ENCODE data around the gene SAMSN1. TPM values are rescaled to one million over a fixed set of nuclear protein-coding genes. Genes with fewer than 3 reads are reported as not detected.

SAMSN1 gene
- total and polyA plus RNA-seq, 12 donors: 1.4 to 15.3 (median 7.1) TPM

DNA sequence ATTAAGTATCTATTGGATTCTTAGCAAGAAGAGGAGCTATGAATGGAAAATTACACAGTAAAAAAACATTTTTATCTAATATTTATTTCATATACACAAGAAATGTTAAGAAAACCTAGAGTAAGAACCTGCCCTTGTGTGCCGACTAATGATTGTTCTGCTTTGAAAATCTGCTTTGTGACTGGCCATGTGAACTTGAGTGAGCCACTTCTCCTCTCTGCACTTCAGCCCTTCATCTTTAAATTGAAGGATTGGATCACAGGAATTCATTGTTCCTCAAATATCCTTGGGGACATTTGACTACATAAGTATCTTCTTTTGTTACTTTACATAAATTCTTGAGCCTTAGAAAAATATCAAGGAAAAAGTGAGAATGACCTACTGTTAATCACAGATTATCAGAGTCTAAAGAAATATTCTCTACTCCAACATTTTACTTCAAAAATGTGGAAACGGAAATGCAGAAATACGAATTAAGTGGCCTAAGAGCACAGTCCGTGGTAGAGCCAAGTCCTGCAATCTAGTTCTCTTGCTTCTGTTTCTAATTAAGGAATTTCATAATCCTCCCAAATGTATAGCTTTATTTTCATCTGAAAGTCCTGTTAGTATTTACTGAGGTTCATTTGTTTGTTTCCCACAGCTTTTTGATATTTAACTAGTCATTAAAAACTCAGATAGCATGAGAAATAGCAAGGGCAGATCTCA lies 46.3 kb upstream of the SAMSN1 start:
- H3K4me1 ChIP-seq (replicated peaks in 1 of 2): no peaks in the 10 kb centered on the region
- no peak overlapping the region for H3K4me3 ChIP-seq
- intact Hi-C loops (cut with DNase I): no loop called here
- H3K9me3 ChIP-seq (replicated peaks in 1 of 3): no peaks in the 10 kb centered on the region
- peak overlapping the region in 3 of 5 donors; percentile 60 to 80 (median 76) for H3K27ac ChIP-seq
- TF ChIP-seq POLR2A (IDR thresholded peaks at IDR 0.05): no peak
- H3K36me3 ChIP-seq (replicated peaks in 1 of 2): no peaks in the 10 kb centered on the region
- no peak for DNase-seq
- no peaks in the 10 kb centered on the region for H3K27me3 ChIP-seq
- 62 to 75% (median 67%) methylated on average over 4 of the region's 4 CpGs for WGBS, 4 donors

DNA sequence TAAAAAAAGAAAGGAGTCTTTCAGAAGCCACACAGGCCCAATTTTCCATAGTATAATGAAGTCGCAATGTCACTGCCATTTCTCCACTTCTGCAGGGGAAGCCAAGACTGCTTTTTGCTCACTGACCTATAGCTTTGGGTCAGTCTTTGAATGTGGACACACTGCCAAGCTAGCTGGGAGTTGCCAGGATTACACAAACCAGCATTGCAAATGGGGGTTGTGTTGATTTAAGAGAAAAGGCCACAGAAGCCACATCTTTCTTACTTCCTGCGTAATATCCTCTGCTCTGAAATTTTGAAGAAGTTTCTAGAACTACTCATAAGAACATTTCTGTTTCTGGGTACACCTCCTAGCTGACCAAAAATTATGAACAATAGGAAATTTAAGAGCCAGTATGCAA lies 45.8 kb upstream of the SAMSN1 start:
- intact Hi-C loops (cut with DNase I): no loop called here
- Histone ChIP-seq H3K4me3 (no peak overlapping the region), H3K36me3 (replicated peaks in 1 of 2) (no peaks in the 10 kb centered on the region), H3K27ac (peak overlapping the region in 3 of 5 donors; percentile 31 to 76 (median 37)), H3K27me3 (no peaks in the 10 kb centered on the region), H3K4me1 (replicated peaks in 1 of 2) (no peaks in the 10 kb centered on the region), H3K9me3 (replicated peaks in 1 of 3) (no peaks in the 10 kb centered on the region)
- DNase-seq: peak; percentile 26 to 81 (median 58)
- 47 to 72% (median 66%) methylated on average over 2 of the region's 2 CpGs for WGBS, 4 donors
- no peak for TF ChIP-seq POLR2A (IDR thresholded peaks at IDR 0.05)
- TF ChIP-seq, protein P1, sequence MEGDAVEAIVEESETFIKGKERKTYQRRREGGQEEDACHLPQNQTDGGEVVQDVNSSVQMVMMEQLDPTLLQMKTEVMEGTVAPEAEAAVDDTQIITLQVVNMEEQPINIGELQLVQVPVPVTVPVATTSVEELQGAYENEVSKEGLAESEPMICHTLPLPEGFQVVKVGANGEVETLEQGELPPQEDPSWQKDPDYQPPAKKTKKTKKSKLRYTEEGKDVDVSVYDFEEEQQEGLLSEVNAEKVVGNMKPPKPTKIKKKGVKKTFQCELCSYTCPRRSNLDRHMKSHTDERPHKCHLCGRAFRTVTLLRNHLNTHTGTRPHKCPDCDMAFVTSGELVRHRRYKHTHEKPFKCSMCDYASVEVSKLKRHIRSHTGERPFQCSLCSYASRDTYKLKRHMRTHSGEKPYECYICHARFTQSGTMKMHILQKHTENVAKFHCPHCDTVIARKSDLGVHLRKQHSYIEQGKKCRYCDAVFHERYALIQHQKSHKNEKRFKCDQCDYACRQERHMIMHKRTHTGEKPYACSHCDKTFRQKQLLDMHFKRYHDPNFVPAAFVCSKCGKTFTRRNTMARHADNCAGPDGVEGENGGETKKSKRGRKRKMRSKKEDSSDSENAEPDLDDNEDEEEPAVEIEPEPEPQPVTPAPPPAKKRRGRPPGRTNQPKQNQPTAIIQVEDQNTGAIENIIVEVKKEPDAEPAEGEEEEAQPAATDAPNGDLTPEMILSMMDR (IDR thresholded peaks at IDR 0.05): no peak

DNA sequence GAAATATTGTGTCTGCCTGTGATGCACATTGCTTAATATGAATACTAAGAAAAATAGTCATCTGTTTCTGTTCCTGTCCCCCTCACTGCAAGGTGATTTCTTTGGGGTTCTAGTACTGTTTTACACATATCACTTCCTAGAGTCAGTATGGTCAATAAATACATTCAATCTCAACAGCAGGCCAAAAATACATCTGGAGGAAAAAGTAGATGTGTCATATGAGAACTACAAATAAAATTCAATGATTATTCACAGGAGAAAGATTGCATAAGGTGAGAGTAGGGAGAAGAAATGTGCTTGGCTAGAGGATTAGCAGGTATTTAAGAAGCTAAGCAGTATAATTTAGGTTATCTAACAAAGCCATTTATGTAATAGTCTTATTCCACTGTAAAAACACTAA lies 45.3 kb upstream of the SAMSN1 start:
- no peak for DNase-seq
- H3K4me3 ChIP-seq: no peak overlapping the region
- peak overlapping the region in 3 of 5 donors; percentile 31 to 76 (median 37) for H3K27ac ChIP-seq
- intact Hi-C loops (cut with DNase I): no loop called here
- TF ChIP-seq, protein P1 (IDR thresholded peaks at IDR 0.05): no peak
- TF ChIP-seq POLR2A (IDR thresholded peaks at IDR 0.05): no peak
- H3K27me3 ChIP-seq: no peaks in the 10 kb centered on the region
- H3K36me3 ChIP-seq (replicated peaks in 1 of 2): no peaks in the 10 kb centered on the region
- no peaks in the 10 kb centered on the region for H3K9me3 ChIP-seq (replicated peaks in 1 of 3)
- no peaks in the 10 kb centered on the region for H3K4me1 ChIP-seq (replicated peaks in 1 of 2)

DNA sequence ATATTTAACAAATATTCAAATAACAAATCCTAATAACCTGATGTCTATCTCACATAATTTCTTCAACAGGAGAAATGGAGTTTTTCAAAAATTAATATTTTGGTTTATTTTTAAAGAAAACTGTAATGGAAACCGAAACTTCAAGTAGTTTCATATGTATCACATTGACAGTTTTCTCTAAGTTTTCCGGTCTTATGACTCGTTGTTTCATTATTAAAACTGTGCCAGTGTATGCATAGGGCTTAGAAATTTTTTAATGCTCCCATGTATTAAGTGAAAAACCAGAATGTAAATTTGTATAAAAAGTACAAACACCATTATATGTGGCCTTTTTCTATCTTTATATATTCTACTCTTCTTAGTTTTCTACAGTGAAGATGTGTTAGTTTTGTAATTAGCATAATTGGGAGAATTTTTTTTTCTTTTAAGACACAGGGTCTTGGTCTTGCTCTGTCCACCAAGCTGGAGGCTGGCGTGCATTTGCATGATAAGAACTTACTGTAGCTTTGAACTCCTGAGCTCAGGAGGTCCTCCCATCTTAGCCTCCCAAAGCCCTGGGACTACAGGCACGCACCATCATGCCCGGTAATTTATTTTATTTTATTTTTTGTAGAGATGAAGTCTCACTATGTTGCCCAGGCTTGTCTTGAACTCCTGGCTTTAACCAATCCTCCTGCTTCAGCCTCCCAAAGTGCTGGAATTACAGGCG lies 43.9 kb upstream of the SAMSN1 start:
- intact Hi-C loops (cut with DNase I): no loop called here
- Histone ChIP-seq H3K9me3 (replicated peaks in 1 of 3) (no peaks in the 10 kb centered on the region), H3K4me1 (replicated peaks in 1 of 2) (no peaks in the 10 kb centered on the region), H3K27me3 (no peaks in the 10 kb centered on the region), H3K27ac (no peak overlapping the region), H3K4me3 (no peak overlapping the region), H3K36me3 (replicated peaks in 1 of 2) (no peaks in the 10 kb centered on the region)
- 53 to 82% (median 71%) methylated on average over 7 of the region's 7 CpGs for WGBS, 4 donors
- no peak for TF ChIP-seq POLR2A (IDR thresholded peaks at IDR 0.05)
- TF ChIP-seq, protein P1 (IDR thresholded peaks at IDR 0.05): no peak
- no peak for DNase-seq

Data from adrenal gland (tissue), 12 donors.